ENCODE measurements around the gene ESX1. TPM values are rescaled to one million over a fixed set of nuclear protein-coding genes. Genes with fewer than 3 reads are reported as not detected.

The ESX1 gene
- total and polyA plus RNA-seq, 2 donors (not counting 3 experiments of a cell fraction or from before 2014, with no cell fraction given): not detected

DNA sequence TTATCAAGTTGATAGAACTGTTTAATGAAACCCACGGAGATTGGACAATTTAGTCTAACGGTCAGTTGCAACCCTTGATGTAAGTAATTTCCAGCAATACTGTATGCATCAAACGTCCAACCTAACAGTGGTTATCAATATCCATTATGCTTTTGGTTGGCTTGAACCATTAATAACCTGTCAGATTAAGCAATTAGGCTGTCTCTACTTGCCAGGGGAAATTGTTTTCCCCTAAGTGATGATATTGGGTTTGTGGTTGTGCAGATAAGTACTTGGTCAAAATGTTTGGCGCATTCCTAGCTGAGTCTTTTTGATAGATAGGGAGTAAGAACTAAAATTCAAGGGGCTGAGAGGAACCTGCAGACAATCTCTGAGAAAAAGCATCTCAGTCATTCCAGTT, 30.5 kb upstream of the ESX1 start:
- ChIA-PET CTCF (no interaction called here), POLR2A (no interaction called here)
- dilution Hi-C loops (cut with MboI; ENCODE audit: extremely low pct_ligation_motif_present, low sequenced_read_pairs): no loop called here

More for the DNA sequence above, 30.5 kb upstream of the ESX1 start:
- peaks cover 1 to 2% of the 10 kb centered on the region in 2 experiments for H3K27me3 ChIP-seq (ENCODE audit: control insufficient read depth in 2 of 2, insufficient read depth in 2 of 2, low read length in 2 of 2)
- no peaks in the 10 kb centered on the region for H4K20me1 ChIP-seq (replicated peaks; ENCODE audit: control insufficient read depth, extremely low read depth, insufficient read depth, low read length)
- H2AFZ ChIP-seq (ENCODE audit: low read depth, low read length): no peak overlapping the region
- no peaks in the 10 kb centered on the region for H3K9me1 ChIP-seq (replicated peaks; ENCODE audit: control insufficient read depth, extremely low read depth, insufficient read depth, low read length)
- TF ChIP-seq POLR2AphosphoS5 (IDR thresholded peaks at IDR 0.05; ENCODE audit: insufficient read depth, low read depth, low read length) (no peak), GATA2 (IDR thresholded peaks at IDR 0.05; ENCODE audit: insufficient read depth, insufficient read length, low read depth, low read length) (no peak), POLR2A (IDR thresholded peaks at IDR 0.05; ENCODE audit: low read depth, low read length) (no peak), FOS (IDR thresholded peaks at IDR 0.05; ENCODE audit: borderline replicate concordance, insufficient read depth, low read length) (no peak), EZH2 (IDR thresholded peaks at IDR 0.05; ENCODE audit: borderline replicate concordance, low read depth, low read length, severe bottlenecking) (no peak), JUN (IDR thresholded peaks at IDR 0.05; ENCODE audit: borderline replicate concordance, insufficient read depth, insufficient read length, low read depth) (no peak)
- TF ChIP-seq, protein P1, sequence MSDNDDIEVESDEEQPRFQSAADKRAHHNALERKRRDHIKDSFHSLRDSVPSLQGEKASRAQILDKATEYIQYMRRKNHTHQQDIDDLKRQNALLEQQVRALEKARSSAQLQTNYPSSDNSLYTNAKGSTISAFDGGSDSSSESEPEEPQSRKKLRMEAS (IDR thresholded peaks at IDR 0.05; ENCODE audit: insufficient read depth, insufficient read length): no peak
- TF ChIP-seq, protein P2, sequence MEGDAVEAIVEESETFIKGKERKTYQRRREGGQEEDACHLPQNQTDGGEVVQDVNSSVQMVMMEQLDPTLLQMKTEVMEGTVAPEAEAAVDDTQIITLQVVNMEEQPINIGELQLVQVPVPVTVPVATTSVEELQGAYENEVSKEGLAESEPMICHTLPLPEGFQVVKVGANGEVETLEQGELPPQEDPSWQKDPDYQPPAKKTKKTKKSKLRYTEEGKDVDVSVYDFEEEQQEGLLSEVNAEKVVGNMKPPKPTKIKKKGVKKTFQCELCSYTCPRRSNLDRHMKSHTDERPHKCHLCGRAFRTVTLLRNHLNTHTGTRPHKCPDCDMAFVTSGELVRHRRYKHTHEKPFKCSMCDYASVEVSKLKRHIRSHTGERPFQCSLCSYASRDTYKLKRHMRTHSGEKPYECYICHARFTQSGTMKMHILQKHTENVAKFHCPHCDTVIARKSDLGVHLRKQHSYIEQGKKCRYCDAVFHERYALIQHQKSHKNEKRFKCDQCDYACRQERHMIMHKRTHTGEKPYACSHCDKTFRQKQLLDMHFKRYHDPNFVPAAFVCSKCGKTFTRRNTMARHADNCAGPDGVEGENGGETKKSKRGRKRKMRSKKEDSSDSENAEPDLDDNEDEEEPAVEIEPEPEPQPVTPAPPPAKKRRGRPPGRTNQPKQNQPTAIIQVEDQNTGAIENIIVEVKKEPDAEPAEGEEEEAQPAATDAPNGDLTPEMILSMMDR (IDR thresholded peaks at IDR 0.05; ENCODE audit: extremely low read depth in 1 of 2, insufficient read depth in 1 of 2, low read depth in 1 of 2, low read length in 2 of 2): no peak
- H3K36me3 ChIP-seq (ENCODE audit: control insufficient read depth in 2 of 2, extremely low read depth in 1 of 2, insufficient read depth in 2 of 2, low read length in 2 of 2): no peaks in the 10 kb centered on the region
- intact Hi-C loops (cut with micrococcal nuclease): no loop called here
- H3K4me2 ChIP-seq (ENCODE audit: insufficient read depth, low read length): no peak overlapping the region
- DNase-seq (ENCODE audit: low read depth, low spot score): no peak
- H3K4me1 ChIP-seq (ENCODE audit: control insufficient read depth, extremely low read depth, insufficient read depth, low read length): no peaks in the 10 kb centered on the region
- H3K9ac ChIP-seq (replicated peaks; ENCODE audit: extremely low read depth, insufficient read depth, low read length): no peak overlapping the region
- no peak overlapping the region for H3K4me3 ChIP-seq (replicated peaks in 1 of 3; ENCODE audit: insufficient read depth in 1 of 3, low read depth in 1 of 3, low read length in 3 of 3)
- FAIRE-seq: no peak
- no peaks in the 10 kb centered on the region for H3K9me3 ChIP-seq (replicated peaks; ENCODE audit: control insufficient read depth, insufficient read depth, low read length)
- no TSS peak for BruUV-seq (replicated peaks)
- H3K79me2 ChIP-seq (ENCODE audit: control insufficient read depth, insufficient read depth, low read length): no peaks in the 10 kb centered on the region
- no peak overlapping the region for H3K27ac ChIP-seq (ENCODE audit: insufficient read depth, low read depth, low read length)

Measured in endothelial cell of umbilical vein (primary cell).